GM19240 (cell line): ENCODE results near the gene ZNF414.

Experiments used
- DNase-seq: peaks from one replicate; pipeline ENCODE4 v3.0.0; 2011; ENCODE audit warnings: low spot score; ENCODE audit not compliant: insufficient read length

Gene ZNF414

DNA sequence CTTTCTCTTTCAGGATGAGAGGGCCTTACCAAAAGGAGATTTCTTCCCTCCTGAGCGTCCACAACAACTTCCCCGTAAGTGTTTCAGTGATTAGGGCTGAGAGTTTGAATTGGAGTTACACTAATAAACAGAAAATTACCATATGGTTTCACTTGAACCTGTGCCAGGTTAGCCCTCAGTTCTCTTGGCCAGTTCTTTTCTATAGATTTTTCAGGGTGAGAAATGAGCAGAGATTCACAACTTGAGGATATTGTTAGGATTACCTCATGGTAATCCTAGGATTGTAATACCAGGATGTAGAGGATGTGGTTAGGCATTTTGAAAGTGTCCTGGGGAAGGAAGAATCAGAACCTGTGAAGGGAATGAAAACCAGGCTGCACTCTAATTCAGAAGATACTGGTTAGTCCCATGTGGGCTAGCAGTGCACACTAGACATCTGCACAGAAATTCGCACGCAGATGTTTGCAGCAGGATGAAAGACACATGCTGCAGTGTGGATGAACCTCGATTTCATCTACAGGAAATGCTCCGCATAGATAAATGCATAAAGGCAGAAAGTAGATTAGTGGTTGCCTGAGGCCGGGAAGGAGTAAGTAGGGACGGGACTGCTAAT, 45.1 kb downstream of the ZNF414 start:
- no peak for DNase-seq

DNA sequence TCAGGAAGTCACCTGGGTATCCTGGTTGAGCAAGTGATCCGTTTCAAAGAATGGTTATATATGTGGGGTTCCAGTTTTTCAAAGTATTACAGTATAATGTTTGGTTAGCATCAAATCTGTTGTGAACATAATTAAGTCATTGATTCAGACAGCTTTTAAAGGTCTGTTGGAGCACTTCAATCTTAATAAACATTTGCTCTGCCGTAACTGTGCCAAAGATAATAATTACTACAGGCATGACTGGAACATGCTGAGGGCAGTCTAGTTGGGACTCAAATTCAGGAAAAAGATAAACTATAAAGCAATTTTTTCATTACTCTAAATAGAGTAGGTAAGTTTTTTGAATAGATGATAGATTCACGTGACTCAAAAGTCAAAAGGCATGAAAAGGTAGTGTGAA, 45.8 kb downstream of the ZNF414 start:
- DNase-seq, result no peak

DNA sequence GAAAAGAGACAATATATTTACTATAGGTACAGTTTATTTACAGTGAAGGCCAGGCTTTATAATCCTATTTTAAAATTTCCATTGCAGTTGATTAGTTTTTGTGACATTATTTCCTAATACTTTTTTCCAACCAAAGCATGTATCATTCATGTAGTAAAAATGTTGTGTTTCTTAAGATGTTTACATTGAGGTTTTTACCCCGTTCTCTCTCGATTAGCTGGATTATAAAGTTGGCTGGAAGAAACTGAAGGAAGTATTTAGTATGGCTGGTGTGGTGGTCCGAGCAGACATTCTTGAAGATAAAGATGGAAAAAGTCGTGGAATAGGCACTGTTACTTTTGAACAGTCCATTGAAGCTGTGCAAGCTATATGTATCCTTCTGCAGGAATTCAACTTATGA, 47.9 kb downstream of the ZNF414 start:
- DNase-seq, result no peak

DNA sequence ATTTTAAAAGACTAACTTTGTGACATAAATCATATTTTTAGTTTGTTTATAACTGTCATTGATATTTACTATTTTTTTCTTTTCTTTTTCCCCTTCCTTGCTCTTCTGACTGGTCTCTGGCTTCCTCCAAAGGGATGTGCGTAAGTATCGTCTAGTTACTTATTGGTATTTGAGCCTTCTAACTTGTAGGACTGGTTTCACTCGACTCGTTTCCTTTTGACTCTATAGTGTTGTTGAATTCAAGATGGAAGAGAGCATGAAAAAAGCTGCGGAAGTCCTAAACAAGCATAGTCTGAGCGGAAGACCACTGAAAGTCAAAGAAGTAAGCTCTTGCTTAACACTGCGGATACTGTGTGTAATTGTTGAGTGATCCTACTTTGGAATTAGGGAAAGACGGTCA, 50.6 kb downstream of the ZNF414 start:
- DNase-seq, result no peak

DNA sequence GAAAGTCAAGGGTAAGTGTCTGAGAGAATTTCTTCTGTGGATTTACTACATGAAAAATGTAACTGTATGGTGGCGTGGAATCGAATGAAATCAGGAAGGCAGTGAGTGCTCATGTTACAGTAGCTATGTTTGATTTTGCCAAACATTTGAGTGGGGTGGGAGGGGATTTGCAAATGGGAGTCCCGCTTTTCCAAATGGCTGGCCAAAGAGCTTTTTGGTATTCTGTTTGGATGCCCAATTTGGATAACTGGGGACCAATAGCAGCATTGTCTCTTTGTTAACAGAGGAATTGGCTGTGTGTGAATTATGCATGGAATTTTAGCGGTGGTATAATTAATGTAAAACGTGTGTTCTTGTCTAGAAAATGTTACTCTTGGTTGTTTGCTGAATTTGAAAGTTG, 51.4 kb downstream of the ZNF414 start:
- DNase-seq, result no peak

DNA sequence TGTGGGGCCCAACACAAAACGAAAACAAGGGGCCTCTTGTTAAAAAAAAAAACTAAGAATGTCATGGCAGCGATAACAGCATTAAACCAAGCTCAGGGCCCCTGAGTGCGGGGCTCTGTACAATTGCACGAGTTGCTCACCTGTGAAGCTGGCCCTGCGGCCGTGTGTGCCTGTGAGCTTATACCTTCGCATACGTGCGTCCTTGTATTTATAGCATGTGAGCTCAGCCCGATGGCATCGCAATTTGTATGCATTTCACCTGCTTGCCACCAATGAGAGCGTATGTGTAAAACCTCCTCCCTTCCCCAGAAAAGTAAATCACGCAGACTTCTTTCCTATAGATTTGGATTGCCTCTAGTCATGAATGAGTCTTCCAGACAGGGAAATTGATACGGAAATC, 52.1 kb downstream of the ZNF414 start:
- DNase-seq, result no peak

DNA sequence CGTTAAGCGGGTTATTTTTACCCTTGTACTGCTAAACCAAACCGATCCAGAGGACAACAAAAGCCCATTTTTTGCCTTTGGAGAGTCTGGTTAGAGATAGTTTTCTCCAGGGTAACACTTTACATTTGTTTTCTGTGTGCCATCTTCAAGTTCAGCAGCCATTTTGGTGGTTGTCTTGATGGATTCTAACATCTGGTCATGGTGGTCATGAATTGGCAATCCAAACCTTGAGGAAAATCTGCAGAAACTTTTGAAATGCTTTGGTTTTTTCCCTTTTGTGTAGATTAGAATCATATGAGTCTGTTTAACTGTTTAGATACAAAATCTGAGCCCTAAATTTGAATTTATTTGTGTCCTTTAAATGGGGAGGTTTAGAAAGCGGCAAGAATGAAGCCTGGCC, 52.6 kb downstream of the ZNF414 start:
- DNase-seq, result no peak

DNA sequence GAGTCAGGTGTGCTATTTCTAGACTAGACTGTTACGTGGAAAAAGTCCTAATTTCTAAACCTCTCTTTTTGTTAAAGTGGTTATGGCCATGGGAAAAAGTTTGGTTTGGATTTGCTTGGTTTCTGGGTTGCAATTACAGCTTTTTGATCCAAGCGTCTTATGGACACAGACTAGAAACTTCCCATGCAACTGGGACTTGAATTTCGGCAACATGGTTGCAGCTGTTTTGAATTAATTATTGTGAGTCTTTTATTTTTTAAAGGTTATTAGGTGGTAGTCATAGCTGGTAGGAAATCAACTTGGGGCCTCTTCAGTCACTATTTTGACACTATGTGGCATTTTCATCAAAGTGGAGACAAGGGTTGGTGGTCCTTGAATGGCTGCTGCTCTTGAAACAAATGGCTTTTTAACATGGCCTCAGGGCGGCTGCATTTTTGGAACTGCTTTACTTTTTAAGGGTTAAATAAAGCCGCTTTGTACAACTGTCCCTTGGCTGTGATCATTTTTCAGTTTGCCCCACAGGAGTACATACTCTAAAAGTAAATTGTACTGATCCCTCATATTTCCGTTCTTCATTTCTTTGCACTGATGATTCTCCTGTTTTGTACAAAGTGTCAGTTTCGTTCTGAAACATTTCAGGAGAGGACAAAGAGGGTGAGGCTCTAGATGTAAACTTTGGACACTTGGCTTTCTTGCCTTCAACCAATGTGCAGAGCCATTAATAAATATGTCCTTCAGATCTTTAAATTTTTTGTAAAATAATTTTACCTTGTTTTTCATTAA, 53.3 kb downstream of the ZNF414 start:
- DNase-seq, result no peak
